Esophagus squamous epithelium (tissue), 4 donors: Measurements from ENCODE around the gene RARA.

Experiments used
- POLR2A ChIP-seq, 4 donors: fragments of 450-650 bp; IDR thresholded peaks; one replicate each; pipeline ENCODE4 v1.6.1; 2017; ENCODE audit warnings: antibody characterized with exemption in 4 of 4, mild to moderate bottlenecking in 4 of 4, moderate library complexity in 3 of 4
- TF ChIP-seq, protein P1 (sequence below), 6 experiments: fragments of 450-650 bp in 4 of 6; fragments of 200-600 bp in 2 of 6; sonication (generic) in 2 of 6; IDR thresholded peaks; one replicate each; pipeline ENCODE4 v1.5.1; 2016 to 2019; ENCODE audit warnings: antibody characterized with exemption in 6 of 6, mild to moderate bottlenecking in 4 of 6, moderate library complexity in 4 of 6

DNA sequence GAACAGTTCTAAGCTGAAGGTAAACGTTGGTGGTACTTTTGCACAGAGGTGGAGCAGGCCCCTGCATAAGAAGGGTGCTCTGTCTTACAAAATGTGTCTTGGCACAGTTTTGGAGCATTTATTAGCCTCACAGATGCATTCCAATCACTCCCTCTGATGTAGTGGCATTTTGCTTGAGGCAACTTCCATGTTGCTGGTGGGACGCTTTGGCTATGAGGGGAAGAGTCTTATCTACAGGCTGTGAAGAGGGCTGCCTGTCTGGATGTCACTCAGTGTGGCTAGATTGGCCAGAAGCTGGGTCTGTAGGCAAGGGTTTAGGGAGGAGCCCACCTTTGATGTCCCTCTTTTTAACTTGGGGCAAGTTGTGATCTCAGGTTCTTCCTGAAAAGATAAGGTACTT, 2.6 kb upstream of the RARA start:
- TF ChIP-seq, protein P1, sequence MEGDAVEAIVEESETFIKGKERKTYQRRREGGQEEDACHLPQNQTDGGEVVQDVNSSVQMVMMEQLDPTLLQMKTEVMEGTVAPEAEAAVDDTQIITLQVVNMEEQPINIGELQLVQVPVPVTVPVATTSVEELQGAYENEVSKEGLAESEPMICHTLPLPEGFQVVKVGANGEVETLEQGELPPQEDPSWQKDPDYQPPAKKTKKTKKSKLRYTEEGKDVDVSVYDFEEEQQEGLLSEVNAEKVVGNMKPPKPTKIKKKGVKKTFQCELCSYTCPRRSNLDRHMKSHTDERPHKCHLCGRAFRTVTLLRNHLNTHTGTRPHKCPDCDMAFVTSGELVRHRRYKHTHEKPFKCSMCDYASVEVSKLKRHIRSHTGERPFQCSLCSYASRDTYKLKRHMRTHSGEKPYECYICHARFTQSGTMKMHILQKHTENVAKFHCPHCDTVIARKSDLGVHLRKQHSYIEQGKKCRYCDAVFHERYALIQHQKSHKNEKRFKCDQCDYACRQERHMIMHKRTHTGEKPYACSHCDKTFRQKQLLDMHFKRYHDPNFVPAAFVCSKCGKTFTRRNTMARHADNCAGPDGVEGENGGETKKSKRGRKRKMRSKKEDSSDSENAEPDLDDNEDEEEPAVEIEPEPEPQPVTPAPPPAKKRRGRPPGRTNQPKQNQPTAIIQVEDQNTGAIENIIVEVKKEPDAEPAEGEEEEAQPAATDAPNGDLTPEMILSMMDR (IDR thresholded peaks at IDR 0.05): no peak
- no peak for TF ChIP-seq POLR2A (IDR thresholded peaks at IDR 0.05)
